GM21447 (cell line): Measurements from ENCODE around the gene AP3B2.
"Not testable (repeated sequence)": the region's sequence is repeated elsewhere in the genome, so short reads cannot be mapped to it uniquely, and the experiment has no call there.

ENCODE experiments used
- ATAC-seq: cut with Tn5 transposase; IDR thresholded peaks from one replicate; pipeline ENCODE4 v1.9.1; 2021; ENCODE audit not compliant: unreplicated experiment

AP3B2 gene, protein sequence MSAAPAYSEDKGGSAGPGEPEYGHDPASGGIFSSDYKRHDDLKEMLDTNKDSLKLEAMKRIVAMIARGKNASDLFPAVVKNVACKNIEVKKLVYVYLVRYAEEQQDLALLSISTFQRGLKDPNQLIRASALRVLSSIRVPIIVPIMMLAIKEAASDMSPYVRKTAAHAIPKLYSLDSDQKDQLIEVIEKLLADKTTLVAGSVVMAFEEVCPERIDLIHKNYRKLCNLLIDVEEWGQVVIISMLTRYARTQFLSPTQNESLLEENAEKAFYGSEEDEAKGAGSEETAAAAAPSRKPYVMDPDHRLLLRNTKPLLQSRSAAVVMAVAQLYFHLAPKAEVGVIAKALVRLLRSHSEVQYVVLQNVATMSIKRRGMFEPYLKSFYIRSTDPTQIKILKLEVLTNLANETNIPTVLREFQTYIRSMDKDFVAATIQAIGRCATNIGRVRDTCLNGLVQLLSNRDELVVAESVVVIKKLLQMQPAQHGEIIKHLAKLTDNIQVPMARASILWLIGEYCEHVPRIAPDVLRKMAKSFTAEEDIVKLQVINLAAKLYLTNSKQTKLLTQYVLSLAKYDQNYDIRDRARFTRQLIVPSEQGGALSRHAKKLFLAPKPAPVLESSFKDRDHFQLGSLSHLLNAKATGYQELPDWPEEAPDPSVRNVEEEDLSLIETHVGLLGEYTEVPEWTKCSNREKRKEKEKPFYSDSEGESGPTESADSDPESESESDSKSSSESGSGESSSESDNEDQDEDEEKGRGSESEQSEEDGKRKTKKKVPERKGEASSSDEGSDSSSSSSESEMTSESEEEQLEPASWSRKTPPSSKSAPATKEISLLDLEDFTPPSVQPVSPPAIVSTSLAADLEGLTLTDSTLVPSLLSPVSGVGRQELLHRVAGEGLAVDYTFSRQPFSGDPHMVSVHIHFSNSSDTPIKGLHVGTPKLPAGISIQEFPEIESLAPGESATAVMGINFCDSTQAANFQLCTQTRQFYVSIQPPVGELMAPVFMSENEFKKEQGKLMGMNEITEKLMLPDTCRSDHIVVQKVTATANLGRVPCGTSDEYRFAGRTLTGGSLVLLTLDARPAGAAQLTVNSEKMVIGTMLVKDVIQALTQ

GRCh38 chr15:82709421-82710207 is at the start of gene AP3B2:
AP3B2 (minus strand) TSS chr15:82709875; CDS start chr15:82709706, 169 bp downstream.
- ATAC-seq = peak; percentile 92

DNA sequence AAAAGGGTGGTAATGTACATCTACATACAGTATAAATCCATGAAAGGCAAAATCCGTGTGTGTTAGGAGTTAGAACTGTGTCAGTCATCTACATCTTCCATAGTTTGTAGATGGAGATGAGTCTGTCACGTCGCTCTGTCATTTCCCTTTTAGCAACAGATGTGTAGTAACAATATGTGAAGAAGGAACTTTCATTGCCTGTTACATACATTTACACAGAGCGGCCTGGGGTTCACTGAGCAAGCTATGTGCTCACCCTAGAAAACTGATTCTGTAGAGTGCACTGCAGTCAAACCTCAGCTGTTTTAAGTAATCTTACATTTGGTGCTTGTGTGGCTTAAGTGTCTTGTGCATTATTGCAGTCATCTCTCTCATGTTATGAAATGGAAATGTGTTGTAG is 41.6 kb upstream of the AP3B2 start:
- no peak for ATAC-seq

DNA sequence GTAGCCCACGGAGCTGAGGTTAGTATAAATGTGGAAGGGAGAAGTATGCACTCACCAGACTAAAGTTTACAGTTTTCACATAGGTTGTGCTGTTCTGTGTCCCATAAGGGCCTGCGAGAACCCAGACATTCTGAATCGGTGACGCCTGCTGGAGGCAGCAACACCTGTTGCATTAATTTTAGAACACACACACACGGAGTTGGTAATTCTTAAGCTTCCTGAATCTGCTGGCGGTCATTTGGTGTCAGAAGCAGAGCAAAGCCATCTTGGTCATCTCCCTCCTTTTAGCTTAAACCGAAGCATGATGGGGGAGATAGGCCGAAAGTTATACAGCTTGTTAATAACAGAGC is 41.1 kb upstream of the AP3B2 start:
- ATAC-seq = peak; percentile 34

DNA sequence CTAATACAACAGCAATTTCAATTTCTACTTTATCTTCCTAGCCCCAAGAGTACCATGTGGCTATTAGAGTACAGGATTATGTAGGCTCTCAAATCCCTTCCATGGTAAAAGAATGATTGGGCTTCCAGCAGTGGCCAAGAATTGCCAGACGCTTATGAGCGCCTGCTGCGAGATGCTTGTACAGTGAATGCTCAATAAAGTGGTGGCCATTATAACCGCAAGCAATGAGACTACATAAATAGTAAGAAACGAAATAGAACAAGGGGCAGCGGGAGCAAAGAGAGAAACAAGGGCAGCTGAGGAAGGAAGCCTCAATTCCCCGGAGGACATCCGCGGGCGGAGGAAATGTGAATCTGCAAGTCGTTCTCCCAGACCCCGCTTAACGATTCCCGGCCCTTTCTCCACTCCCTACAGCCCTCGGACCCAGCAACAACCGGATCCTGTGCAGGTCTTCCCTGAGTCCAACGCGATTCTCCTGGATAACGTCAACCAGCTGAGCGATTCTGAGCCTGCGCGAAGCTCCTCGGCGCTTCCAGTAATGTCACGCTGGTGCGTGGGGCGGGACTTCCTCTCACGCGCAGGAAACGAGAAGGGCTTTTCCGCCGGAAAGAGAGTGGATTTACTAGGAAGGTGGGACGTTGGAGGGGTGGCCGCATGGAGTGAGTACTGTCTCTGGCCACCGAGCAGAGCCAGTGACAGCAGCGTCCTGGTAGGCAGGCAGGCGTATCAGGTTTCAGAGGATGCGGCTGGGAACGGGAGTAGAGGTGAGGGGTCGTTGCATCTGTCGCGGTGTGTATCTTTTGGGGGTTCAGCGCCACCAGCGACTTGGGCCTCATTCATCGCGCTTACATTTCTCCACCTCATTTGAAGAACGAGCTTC is 40.5 kb upstream of the AP3B2 start:
- ATAC-seq = peak; percentile 95

DNA sequence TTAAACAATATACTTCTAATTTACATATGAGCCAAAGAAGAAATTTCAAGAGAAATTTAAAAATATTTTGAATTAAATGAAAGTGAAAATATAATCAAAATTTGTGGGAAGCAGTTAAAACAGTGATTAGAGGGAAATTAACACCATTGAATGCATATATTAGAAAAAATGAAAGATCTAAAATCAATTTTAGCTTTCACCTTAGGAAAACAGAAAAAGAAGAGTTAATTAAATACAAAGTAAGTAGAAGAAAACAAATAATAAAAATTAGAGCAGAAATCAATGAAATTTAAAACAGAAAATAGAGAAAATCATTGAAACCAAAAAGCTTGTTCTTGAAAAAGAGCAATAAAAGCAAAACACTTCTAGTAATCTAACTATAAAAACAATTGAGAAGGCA is 38.6 kb upstream of the AP3B2 start:
- ATAC-seq = no peak

DNA sequence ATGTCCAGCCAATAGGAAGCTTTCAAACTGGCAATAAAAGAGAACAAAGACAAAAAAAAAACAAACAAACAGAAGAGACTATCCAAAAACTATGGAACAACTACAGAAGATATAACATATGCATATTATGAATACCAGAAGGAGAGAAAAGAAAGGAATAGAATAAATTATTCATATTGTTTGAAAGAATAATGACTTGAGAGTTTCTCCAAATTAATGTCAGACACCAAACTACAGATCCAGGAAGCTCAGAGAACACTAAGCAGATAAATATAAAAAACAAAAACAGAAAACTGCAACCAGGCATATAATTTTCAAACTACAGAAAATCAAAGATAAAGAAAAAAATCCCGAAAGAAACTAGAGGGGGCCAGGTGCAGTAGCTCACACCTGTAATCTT is 34.1 kb upstream of the AP3B2 start:
- no peak for ATAC-seq

GRCh38 chr15:82742134-82742533 is 32.5 kb upstream of the AP3B2 start:
- ATAC-seq = no peak

- no peak for ATAC-seq
Observed at GRCh38 chr15:82739086-82739485, 29.4 kb upstream of the AP3B2 start.

DNA sequence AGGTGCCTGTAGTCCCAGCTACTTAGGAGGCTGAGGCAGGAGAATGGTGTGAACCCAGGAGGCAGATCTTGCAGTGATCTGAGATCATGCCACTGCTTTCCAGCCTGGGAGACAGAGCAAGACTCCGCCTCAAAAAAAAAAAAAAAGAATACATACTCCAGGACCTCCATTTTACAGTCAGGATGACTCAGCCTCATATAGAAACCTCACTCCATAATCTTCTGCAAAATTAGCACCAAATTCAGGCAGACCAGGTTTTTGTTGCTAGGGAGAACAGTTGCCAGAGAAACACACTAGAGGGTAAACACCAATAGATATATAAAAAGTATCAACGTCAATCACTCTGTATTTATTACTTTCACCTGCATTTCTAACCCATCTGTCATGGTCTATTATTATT is 28.3 kb upstream of the AP3B2 start:
- ATAC-seq = no peak

- no peak for ATAC-seq
Observed at GRCh38 chr15:82731527-82731926, 21.9 kb upstream of the AP3B2 start.

DNA sequence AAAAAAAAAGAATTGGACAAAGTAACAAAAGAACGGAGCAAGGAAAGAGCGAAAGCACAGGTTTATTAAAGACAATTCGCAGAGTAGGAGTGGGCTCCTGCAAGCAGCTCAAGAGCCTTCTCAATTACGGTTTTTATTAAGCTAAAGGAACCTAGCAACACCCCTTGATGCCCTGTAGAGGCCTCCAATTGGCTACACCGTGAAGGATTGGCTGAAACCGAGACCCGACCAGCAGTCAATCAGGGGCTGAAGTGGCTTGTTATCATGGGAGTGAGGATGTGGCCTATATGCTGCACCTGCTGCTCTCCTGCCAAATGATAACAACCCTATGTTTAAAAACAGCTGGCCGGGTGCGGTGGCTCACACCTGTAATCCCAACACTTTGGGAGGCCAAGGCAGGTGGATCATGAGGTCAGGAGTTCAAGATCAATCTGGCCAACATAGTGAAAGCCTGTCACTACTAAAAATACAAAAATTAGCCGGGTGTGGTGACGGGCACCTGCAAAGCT is 20.4 kb upstream of the AP3B2 start:
- no peak for ATAC-seq

GRCh38 chr15:82726816-82727215 is 17.1 kb upstream of the AP3B2 start:
- ATAC-seq = no peak

GRCh38 chr15:82715003-82715402 is 5.3 kb upstream of the AP3B2 start:
- ATAC-seq = no peak

DNA sequence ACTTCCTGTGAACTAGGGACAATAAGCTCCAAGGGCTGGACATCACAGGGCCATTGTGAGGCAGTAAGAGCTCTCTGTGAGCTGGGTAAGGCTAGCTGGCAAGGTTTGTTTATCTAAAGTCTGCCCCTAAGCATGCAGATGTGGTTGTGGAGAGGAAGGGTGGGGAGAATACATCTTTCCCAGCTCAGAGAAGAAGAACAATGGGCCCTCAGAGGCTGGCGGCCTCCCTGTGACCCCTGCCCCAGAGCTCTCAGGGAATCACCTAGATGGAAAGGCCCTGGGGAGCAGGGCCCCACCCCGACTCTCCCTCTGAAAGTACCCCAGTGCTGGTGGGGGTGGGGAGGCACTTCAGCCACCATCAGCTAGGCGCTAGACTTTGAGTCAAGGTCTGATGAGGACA is 4.3 kb upstream of the AP3B2 start:
- ATAC-seq = no peak

DNA sequence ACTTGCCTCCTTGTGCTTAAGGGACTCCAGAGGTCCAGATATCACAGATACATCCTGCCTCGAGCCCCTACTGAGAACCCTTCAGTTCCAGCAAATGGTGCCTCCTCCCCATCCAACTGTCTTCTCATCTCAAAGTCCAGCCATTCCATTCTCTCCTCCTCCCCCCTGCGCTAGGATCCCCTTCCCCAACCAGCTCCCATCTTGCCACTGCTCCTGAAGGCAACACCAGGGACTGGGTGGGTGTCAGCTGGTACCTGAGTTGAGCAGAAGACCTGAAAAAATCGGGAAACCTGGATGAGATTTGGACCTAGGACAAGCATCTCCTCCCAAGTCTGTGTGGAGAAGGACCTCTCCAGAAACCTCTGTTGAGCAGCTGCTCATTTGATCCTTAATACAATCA is 2.4 kb upstream of the AP3B2 start:
- no peak for ATAC-seq

DNA sequence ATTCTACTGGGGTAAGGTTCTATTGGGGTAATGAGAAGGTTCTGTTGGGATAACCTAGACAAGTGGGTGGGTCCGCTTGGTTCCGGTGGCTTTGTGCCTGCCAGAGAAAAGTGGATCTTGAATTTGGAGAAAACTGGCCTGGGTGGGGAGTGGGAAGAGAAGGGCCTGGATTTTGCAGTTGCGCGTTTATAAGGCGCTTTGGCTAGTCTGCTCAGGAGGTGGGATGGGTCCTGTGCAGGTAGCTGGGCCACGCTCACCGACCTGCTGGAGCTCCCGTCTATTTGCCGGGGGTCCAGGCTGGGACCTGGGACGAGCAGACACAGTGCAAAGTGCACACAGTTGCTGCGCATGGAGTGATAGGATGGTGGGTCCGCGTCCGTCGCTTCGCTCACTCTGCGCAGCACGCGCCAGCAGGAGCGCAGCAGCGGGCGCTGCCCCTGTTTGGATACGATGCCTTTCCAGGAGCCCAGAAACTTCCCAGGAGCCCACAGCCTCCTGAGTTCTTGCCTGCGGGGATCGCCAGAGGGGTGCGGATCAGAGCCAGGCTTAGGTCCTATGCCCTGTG is 1.3 kb upstream of the AP3B2 start:
- no peak for ATAC-seq

DNA sequence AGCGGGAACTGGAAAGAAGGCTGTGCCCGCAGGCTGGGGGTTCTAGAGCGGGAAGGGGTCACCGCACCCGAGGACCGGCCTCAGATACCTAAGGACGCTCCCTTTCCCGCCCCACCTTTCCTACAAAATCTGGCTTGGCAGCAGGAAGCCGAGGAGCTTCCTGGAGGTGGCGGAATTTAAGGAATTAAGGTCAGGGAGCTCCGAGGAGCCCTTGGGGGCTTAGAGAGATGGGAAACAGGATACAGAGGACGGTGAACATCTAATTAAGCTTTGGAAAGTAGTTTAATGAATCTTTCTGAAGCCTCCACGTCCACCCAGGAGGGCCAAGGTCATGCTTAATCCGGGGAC is 507 bp upstream of the AP3B2 start:
- no peak for ATAC-seq

DNA sequence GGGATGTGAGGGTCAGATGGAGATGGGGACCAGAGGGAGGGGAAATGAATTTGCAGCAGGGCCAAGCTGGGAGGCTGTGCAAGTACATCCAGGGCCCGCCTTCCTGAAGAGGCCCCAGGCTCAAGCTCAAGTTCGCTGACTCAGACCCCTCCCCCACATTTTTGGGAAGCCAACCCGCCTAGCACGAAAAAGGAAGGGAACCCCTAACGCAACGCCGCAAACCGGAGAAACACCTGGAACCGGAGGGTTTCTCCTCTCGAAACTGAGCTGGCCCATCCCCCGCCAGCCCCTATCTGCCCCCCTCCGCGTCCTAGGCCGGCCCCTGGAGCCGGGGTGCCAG is 624 bp downstream of the AP3B2 start:
- no peak for ATAC-seq

DNA sequence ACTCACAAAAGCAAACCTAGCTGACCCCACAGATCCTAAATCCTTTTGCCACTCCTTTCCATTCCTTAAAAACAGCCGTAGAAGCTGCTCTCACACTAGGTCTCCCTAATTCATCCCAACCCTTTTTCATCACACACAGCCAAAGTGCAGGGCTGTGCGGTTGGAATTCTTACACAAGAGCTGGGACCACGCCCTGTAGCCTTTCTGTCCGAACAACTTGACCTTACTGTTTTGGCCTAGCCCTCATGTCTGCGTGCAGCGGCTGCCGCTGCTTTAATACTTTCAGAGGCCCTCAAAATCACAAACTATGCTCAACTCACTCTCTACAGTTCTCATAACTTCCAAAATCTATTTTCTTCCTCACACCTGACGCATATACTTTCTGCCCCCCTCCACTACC is 3.8 kb downstream of the AP3B2 start:
- not testable (repeated sequence) for ATAC-seq

DNA sequence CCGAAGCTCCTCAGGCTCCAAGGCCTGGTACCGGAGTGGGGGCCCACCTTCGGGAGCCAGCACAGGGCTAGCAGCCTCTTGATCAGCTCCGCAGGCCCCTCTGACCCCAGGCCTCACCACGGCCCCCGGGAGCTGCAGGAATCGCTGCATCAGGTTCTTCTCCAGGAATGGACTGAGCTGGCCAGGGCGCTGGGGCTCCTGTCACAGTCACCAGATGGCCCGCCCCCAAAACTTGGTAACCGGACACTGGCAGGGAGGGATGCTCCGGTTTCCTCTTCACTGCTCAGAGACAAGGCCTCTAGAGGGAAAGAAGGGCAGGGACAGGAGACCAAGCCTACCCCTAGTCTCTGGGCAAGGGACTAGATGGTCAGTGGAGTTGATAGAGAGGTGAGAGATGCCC is 9.9 kb downstream of the AP3B2 start:
- ATAC-seq = no peak
